Astrocyte of the hippocampus (primary cell): ENCODE measurements around the gene RRP15.
"Not testable (repeated sequence)": the region's sequence is repeated elsewhere in the genome, so short reads cannot be mapped to it uniquely, and the experiment has no call there.

Experiments
- DNase-seq: peaks from one replicate; pipeline ENCODE4 v3.0.0; 2011; ENCODE audit warnings: low read depth, low spot score

The RRP15 gene

GRCh38 chr1:218296162-218296561 lies 11.1 kb downstream of the RRP15 start:
- DNase-seq: no peak

- DNase-seq: no peak
Observed at GRCh38 chr1:218297461-218297860, 12.4 kb downstream of the RRP15 start.

GRCh38 chr1:218297867-218298266 lies 12.8 kb downstream of the RRP15 start:
- DNase-seq: no peak

GRCh38 chr1:218298398-218298797 lies 13.3 kb downstream of the RRP15 start:
- DNase-seq: no peak

GRCh38 chr1:218299416-218299815 lies 14.3 kb downstream of the RRP15 start:
- DNase-seq: peak; percentile 70

- DNase-seq: no peak
Observed at GRCh38 chr1:218301217-218301616, 16.1 kb downstream of the RRP15 start.

GRCh38 chr1:218302155-218302554 lies 17.1 kb downstream of the RRP15 start:
- no peak for DNase-seq

GRCh38 chr1:218303176-218303879 lies 18.2 kb downstream of the RRP15 start:
- DNase-seq: no peak

GRCh38 chr1:218304281-218305039 lies 19.4 kb downstream of the RRP15 start:
- peak; percentile 91 for DNase-seq

GRCh38 chr1:218305472-218306064 lies 20.5 kb downstream of the RRP15 start:
- no peak for DNase-seq

- no peak for DNase-seq
Observed at GRCh38 chr1:218312509-218312908, 27.4 kb downstream of the RRP15 start.

GRCh38 chr1:218314316-218314715 lies 29.2 kb downstream of the RRP15 start:
- DNase-seq: no peak

GRCh38 chr1:218315638-218316037 lies 30.5 kb downstream of the RRP15 start:
- DNase-seq: no peak

- no peak for DNase-seq
Observed at GRCh38 chr1:218317061-218317460, 32.0 kb downstream of the RRP15 start.

GRCh38 chr1:218320182-218320581 lies 35.1 kb downstream of the RRP15 start:
- not testable (repeated sequence) for DNase-seq

- no peak for DNase-seq
Observed at GRCh38 chr1:218322762-218323161, 37.7 kb downstream of the RRP15 start.

GRCh38 chr1:218323568-218324225 lies 38.6 kb downstream of the RRP15 start:
- DNase-seq: no peak

- no peak for DNase-seq
Observed at GRCh38 chr1:218324226-218324580, 39.1 kb downstream of the RRP15 start.

- no peak for DNase-seq
Observed at GRCh38 chr1:218328769-218329168, 43.7 kb downstream of the RRP15 start.

- DNase-seq: peak; percentile 71
Observed at GRCh38 chr1:218330043-218330623, 45.0 kb downstream of the RRP15 start.

GRCh38 chr1:218332416-218332815 lies 47.3 kb downstream of the RRP15 start:
- DNase-seq: no peak

GRCh38 chr1:218336328-218336727 lies 51.2 kb downstream of the RRP15 start:
- DNase-seq: no peak
